HG02623 (cell line): Measurements from ENCODE around the gene DAB2IP.

Experiments used
- ATAC-seq: cut with Tn5 transposase; IDR thresholded peaks from one replicate; pipeline ENCODE4 v1.9.1; 2021; ENCODE audit warnings: moderate library complexity; ENCODE audit not compliant: unreplicated experiment

Gene DAB2IP

DNA sequence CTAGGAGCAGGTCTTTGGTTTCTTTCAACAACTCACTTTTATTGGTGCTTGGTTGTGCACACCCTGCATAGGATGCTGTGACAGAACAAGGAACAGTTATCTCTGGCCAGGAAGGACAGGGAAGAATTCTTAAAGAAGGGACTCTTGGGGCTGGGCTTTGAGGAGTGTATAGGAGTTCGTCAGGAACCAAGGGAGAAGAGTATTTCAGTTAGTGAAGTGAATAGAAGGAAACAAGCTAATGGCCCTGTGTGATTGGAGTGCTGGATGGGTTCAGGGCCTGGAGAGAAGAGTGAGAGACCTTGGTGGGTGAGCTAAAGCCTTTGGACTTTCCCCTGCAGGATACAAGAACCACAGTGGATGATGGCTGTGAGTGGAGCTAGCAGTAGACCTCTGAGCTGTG lies 32.2 kb downstream of the DAB2IP start:
- ATAC-seq, result no peak

- ATAC-seq, result no peak
These were observed 33.1 kb downstream of the DAB2IP start for GRCh38 chr9:121684381-121685145.

DNA sequence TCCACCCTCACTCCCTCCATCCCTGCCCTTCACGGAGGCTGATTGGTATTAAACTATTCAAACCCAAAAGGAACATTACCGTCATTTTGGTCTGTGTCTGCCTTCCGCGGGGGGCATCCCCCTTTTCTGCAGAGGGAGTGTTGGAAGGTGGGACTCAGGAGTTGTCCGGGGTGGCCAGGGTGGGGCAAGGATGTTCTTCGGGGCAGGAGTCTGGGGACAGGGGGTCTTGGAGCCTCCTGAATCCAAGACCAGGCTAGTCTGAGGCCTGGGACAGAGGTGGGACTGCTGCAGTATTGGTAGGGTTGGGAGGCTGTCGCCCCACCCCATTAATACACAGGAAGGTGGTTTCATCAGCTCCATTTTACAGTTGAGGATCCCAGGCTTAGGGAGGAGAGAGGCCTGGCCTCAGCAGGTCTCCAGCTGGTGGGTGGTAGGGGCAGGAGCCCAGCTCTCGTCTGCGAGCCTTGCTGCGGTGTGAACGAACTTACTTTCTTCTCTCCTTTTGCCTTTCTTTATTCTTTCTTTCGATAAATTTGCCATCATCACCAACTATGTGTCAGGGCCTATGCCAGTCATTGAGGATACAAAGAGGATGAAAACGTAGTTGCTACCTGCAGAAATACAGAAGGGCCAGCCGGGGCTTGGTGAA lies 33.8 kb downstream of the DAB2IP start:
- ATAC-seq, result no peak

DNA sequence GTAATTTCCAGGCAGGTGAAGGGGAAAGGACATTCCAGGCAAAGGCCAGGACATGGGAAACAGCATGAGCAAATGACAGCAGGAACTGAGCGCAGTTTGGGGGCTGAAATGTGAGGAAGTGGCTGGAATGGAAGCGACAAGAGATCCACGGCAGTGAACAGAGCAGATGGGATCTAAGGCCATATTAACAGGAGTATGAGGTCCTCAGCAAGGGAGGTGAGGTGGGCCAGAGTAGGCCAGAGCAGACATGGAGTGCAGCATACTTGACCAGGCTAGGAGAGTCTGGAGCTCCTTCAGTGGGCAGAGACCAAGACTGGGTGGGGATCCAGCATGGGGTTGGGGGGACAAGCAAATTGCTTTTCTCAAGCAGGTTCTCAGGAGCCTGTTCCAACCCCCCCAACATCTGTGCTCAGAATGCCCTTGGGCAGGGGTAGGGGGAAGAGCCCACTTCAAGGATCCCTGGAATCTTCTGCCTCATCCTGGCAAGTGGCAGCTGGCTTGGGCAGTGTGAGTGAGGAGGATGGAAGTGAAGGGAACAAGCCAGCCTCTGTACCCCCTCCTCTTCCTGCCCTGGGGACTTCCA lies 34.5 kb downstream of the DAB2IP start:
- no peak for ATAC-seq

- no peak for ATAC-seq
These were observed 35.6 kb downstream of the DAB2IP start for GRCh38 chr9:121686930-121687541.

- ATAC-seq, result no peak
These were observed 36.8 kb downstream of the DAB2IP start for GRCh38 chr9:121688146-121688680.

GRCh38 chr9:121688681-121689080 lies 37.2 kb downstream of the DAB2IP start:
- no peak for ATAC-seq

DNA sequence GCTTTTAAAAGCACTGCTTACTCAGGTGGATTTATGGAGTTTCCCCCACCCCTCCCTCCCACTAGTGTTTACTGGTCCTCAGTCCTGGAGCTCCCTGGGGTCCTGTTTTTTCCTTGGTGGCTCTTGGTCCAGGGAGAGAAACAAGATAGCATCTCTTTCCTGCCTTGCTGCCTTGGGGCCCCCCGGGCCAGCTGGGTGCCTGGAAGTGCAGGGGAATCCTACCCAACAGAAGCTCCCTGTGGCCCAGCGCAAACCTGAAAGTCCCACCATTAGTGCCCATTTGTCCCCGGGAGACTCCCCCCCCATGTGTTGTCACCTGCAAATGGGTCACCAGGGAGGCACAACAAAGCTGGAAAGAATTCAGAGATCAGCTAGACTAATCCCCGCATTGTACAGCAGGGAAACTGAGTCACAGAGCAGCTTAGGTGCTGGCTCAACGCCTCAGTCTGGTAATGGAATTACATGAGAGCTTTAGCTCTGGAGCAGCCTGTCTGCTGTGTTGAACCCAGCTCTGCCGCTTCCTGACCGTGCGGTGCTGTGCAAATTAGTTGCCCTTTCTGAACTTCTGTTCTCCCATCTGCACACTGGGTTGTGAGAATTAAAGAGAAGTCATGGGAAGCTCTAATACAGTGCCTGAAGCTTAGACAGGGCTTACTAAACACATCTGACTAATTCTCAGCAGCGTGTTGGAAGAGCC lies 38.2 kb downstream of the DAB2IP start:
- ATAC-seq, result no peak

DNA sequence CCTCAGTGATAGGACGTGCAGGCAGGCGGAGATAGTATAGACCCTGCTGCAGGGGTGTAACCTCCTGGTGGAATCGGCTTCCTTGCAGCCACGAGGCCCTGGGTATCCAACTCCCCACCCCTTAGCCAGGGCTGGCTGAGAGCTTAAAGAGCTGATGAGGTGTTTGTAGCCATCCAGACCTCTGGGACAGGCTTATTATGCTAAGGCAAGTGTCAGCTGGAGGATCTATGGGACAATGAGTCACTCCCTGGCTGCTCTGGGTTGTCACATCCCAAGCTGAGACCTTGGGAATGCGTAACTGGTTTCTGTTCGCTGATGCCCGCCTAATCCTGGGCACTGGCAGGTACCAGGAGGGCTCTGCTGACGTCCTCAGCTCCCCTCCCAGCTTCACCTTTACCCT lies 38.9 kb downstream of the DAB2IP start:
- ATAC-seq, result no peak

GRCh38 chr9:121690766-121691165 lies 39.3 kb downstream of the DAB2IP start:
- ATAC-seq, result no peak

DNA sequence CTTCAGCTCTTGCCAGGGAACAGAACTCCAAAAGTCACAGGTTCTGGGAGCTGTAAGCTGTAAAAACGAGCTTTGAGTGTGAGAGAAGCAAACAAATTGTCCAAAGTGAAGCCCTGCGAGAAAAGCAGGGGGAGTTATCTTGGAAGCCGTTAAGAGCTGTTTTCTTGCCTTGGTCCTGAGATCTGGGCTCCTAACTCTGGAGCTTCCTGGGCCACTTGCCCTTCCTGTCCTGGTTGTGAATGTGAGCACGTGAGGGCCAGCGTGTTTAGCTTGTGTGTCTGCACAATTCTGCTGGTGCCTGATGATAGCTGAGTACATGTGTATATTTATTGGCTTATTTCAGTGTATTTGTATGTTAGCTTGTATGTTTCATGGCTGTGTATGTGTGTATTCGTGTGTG lies 40.5 kb downstream of the DAB2IP start:
- no peak for ATAC-seq

- ATAC-seq, result no peak
These were observed 41.4 kb downstream of the DAB2IP start for GRCh38 chr9:121692606-121693387.

DNA sequence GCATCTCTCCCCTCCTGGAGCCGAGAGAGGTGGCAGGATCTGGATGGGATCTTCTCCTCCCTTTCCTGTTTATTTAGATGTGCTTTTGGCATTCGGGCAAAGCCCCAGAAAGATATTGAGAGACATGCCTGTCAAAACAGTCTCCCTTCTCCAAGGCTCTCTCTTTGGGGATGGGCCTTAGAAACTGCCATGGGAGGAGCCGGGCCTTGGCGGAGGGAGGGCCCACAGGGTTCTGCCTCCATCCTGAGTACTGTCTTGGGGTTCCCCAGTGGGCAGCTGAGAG lies 41.9 kb downstream of the DAB2IP start:
- no peak for ATAC-seq

DNA sequence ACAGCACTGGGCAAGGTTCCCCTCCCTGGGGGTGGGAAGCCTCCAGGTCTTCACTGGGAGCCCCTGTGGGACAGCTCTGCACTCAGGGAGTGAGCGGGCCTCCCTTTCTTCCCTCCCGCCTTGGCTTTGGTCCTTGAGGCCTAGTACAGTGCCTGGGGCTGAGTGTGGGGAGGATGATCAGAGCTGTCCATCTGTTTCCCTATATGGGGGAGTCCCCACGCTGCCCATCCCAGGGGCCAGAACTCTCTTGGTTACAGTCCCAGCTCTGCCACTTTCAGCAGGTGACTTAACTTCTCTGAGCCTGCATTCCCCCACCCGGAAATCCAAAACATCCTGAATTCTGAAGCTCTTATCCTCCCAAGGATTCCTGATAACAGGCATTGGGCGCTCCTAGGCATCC lies 42.6 kb downstream of the DAB2IP start:
- no peak for ATAC-seq

DNA sequence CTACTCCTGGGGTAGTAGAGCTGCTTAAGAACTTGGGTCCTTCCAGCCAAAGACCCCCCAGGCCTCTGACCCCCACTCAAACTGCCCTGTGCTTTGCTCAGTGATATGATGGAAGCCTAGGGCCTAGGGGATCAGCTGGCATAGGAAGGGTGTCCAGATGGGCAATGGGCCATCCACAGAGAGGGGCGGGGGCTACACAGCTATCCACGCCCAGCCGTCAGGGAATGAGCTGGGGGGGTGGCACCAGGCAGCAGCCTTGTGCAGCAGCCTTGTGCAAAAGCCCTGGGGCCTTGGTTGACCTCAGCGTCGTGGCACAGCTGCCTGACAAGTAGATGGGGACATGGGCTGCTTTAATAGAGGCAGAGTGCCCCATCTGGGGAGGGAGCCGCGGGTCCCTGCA lies 43.2 kb downstream of the DAB2IP start:
- no peak for ATAC-seq

GRCh38 chr9:121696930-121697329 lies 45.5 kb downstream of the DAB2IP start:
- no peak for ATAC-seq

GRCh38 chr9:121698627-121699570 lies 47.5 kb downstream of the DAB2IP start:
- ATAC-seq, result peak; percentile 56

- ATAC-seq, result no peak
These were observed 48.2 kb downstream of the DAB2IP start for GRCh38 chr9:121699571-121700164.
